Osteocyte (in vitro differentiated cells): ENCODE data around the gene RNPEPL1. TPM values are rescaled to one million over a fixed set of nuclear protein-coding genes. Genes with fewer than 3 reads are reported as not detected.

Experiments used
- DNase-seq: peaks from one replicate; pipeline ENCODE4 v3.0.0; 2021; ENCODE audit warnings: mixed read lengths; ENCODE audit not compliant: unreplicated experiment; ENCODE audit errors: extremely low spot score
- H3K27ac Mint-ChIP-seq: one replicate; pipeline ENCODE4 v1.8.0; 2021; ENCODE audit warnings: mild to moderate bottlenecking, mixed read lengths; ENCODE audit not compliant: unreplicated experiment
- H3K27me3 Mint-ChIP-seq: one replicate; pipeline ENCODE4 v1.8.0; 2021; ENCODE audit warnings: mixed read lengths; ENCODE audit not compliant: unreplicated experiment
- H3K36me3 Mint-ChIP-seq: one replicate; pipeline ENCODE4 v1.8.0; 2021; ENCODE audit warnings: mixed read lengths; ENCODE audit not compliant: unreplicated experiment
- H3K4me1 Mint-ChIP-seq: one replicate; pipeline ENCODE4 v1.8.0; 2021; ENCODE audit warnings: mixed read lengths; ENCODE audit not compliant: unreplicated experiment
- H3K4me3 Mint-ChIP-seq: one replicate; pipeline ENCODE4 v1.8.0; 2021; ENCODE audit warnings: mild to moderate bottlenecking, moderate library complexity, mixed read lengths; ENCODE audit not compliant: unreplicated experiment
- H3K9me3 Mint-ChIP-seq: one replicate; pipeline ENCODE4 v1.8.0; 2021; ENCODE audit warnings: mixed read lengths; ENCODE audit not compliant: unreplicated experiment
- CTCF ChIP-seq: fragments of 200-600 bp; sonication (generic); IDR thresholded peaks from 2 replicates; pipeline ENCODE4 v1.5.0; 2021; ENCODE audit warnings: antibody characterized with exemption, mild to moderate bottlenecking, moderate library complexity
- total RNA-seq: library from RNA; stranded (reverse); gene quantifications from 2 replicates; pipeline ENCODE4 v1.2.1, GENCODE V29; 2021

Gene RNPEPL1
- total RNA-seq, 1 donor from 2014 or later = 56.5 TPM

DNA sequence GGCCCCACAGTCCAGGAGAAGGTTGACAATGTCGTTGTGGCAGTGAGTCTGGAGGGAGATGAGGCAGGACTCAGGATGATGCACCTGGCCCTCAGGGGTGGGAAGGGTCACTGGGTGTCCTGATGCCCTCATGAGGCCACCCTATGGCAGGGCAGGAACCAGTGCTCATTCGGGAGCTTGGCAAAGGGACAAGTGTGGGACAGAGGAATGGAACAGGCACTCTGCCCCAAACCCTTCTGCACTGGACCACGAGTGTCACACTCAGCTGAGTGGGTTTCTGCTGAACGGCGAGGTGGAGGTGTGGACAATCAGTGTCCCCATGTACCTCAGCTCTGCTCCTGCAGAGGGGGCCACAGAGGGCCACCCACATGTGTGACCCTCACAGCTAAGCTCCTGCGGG is 42.5 kb upstream of the RNPEPL1 start:
- no peak for TF ChIP-seq CTCF
- peak; percentile 62 for DNase-seq
- H3K4me1 Mint-ChIP-seq = no peaks in the 10 kb centered on the region
- H3K27ac Mint-ChIP-seq = no peak overlapping the region
- no peaks in the 10 kb centered on the region for H3K27me3 Mint-ChIP-seq
- H3K9me3 Mint-ChIP-seq = peaks cover 11% of the 10 kb centered on the region
- H3K36me3 Mint-ChIP-seq = peaks cover 58% of the 10 kb centered on the region
- no peak overlapping the region for H3K4me3 Mint-ChIP-seq

DNA sequence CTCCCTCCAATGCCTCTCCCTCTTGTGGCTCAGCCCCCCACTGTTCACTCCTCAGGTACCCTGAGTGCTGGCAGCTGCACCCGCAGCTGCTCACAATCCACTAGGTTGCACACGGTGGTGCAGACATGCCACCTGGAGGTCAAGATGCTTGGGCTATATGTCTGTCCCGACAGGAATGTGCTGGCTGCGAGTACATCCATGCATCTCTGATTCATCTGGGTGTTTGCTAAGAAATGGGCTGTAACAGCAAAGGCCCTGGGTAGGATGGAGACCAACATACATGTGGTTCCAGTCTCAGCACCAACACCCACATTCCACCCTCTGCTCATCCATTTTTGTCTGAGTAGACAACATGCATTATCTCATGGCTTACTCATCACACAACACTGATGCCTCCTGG is 41.8 kb upstream of the RNPEPL1 start:
- H3K27ac Mint-ChIP-seq = no peak overlapping the region
- no peak overlapping the region for H3K4me3 Mint-ChIP-seq
- no peaks in the 10 kb centered on the region for H3K4me1 Mint-ChIP-seq
- TF ChIP-seq CTCF = no peak
- H3K36me3 Mint-ChIP-seq = peaks cover 65% of the 10 kb centered on the region
- no peak for DNase-seq
- peaks cover 16% of the 10 kb centered on the region for H3K9me3 Mint-ChIP-seq
- H3K27me3 Mint-ChIP-seq = no peaks in the 10 kb centered on the region

DNA sequence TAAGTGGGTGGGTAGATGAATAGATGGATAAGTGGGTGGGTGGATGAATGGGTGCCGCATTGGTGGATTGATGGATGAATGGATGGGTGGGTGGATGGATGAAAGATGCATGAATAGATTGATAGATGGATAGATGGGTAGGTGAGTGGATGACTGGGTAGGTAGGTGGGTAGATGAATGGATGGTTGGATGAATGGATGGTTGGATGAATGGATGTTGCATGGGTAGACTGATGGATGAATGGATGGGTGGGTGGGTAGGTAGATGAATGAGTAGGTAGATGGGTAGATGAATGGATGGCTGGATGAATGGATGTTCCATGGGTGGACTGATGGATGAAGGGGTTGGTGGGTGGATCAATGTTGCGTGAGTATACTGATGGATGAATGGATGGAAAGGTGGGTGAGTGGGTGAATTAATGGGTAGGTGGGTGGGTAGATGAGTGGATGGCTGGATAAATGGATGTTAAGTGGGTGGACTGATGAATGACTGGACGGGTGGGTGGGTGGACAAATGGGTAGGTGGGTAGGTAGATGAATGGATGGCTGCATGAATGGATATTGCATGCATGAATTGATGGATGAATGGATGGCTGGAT is 41.0 kb upstream of the RNPEPL1 start:
- Mint-ChIP-seq H3K36me3 (peaks cover 70% of the 10 kb centered on the region), H3K4me3 (no peak overlapping the region), H3K27ac (no peak overlapping the region), H3K27me3 (no peaks in the 10 kb centered on the region), H3K4me1 (no peaks in the 10 kb centered on the region), H3K9me3 (peaks cover 24% of the 10 kb centered on the region)
- no peak for TF ChIP-seq CTCF
- no peak for DNase-seq

DNA sequence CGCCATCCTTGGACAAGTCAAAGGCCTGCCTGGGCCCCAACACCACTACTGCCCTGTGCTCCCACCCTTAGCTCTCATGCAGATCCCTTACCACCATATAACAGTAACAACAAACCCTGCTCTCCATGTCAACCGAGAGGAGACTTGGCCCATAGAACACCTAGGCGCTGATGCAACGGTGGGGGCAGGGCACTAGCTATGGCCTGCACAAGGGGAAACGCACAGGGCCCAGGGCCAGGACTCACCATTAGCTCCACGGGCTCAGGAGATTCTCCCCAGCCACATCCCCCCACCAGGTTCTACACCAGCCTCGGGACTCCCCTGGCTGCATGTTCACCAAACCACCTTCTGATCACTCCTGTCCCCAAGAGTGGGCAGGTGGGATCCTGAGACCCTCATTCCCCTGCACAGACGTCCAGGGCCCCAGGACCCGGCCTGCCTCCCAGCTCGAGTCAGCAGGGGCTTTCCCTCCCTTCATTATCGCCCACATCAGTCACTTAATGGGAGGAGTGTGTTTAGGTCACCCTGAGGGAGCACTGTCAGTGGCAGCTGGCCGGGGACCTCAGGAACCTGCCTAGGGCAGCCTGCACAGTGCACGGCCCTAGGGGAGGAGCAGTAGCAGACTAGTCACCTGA is 39.8 kb upstream of the RNPEPL1 start:
- no peak overlapping the region for H3K27ac Mint-ChIP-seq
- H3K27me3 Mint-ChIP-seq = no peaks in the 10 kb centered on the region
- H3K4me3 Mint-ChIP-seq = no peak overlapping the region
- H3K36me3 Mint-ChIP-seq = peaks cover 69% of the 10 kb centered on the region
- DNase-seq = peak; percentile 83
- no peaks in the 10 kb centered on the region for H3K4me1 Mint-ChIP-seq
- TF ChIP-seq CTCF = no peak
- H3K9me3 Mint-ChIP-seq = peaks cover 31% of the 10 kb centered on the region

DNA sequence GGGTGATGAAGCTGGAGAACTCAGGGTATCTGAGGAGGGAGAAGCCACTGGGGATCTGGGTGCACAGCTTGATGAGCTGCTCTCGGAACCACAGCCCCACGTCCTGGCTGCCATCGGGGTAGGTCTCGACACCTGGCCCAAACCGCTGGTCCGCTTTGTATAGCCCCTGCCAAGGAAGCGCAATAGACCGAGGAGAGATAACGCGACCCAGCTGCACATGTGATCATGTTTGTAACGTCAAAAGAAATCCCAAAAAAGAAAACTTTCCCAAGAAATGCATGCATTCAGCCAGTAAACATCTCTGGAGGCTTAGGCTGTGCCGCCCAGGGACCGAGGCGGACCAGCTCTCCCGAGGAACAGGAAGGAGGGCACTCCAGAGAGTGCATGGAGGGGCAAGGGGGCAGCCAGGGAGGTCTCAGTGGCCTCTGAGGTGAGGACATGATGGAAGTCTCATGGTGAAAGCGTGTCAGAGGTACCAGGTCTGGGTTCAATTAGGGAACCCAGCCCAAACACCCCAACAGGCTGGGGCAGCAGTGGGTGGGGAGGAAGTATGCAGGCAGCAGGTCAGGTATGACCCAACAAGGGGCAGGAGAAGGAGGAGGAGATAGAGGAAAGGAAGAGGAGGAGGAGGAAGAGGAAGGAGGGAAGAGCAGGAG is 38.8 kb upstream of the RNPEPL1 start:
- Mint-ChIP-seq H3K27me3 (no peaks in the 10 kb centered on the region), H3K27ac (no peak overlapping the region), H3K4me3 (no peak overlapping the region), H3K9me3 (peaks cover 31% of the 10 kb centered on the region), H3K4me1 (no peaks in the 10 kb centered on the region), H3K36me3 (peaks cover 71% of the 10 kb centered on the region)
- TF ChIP-seq CTCF = no peak
- DNase-seq = peak; percentile 73
